GM19025 (cell line): ENCODE data around the gene PDK1.
"Not testable (repeated sequence)": the region's sequence is repeated elsewhere in the genome, so short reads cannot be mapped to it uniquely, and the experiment has no call there.

ENCODE experiments used
- ATAC-seq: cut with Tn5 transposase; IDR thresholded peaks from one replicate; pipeline ENCODE4 v1.9.1; 2021; ENCODE audit warnings: mild to moderate bottlenecking, low read depth, moderate library complexity; ENCODE audit not compliant: unreplicated experiment

Gene PDK1

DNA sequence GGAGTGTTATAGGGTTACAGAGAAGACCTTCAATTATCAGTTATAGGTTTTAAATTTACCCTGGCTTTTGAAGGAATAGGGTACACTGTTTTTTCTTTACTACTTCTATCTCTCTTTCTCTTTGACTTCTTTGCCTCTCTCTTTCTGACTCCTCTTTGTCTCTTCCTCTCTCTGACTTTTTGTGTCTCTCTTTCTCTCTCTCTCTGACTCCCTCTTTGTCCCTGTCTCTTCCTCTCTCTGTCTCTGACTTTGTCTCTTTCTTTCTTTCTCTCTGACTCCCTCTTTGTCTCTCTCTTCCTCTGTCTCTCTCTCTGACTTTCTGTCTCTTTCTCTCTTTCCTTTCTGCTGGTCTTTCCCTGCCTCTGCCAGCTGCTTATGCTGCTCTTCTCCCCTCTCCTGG is 36.3 kb downstream of the PDK1 start:
- not testable (repeated sequence) for ATAC-seq

DNA sequence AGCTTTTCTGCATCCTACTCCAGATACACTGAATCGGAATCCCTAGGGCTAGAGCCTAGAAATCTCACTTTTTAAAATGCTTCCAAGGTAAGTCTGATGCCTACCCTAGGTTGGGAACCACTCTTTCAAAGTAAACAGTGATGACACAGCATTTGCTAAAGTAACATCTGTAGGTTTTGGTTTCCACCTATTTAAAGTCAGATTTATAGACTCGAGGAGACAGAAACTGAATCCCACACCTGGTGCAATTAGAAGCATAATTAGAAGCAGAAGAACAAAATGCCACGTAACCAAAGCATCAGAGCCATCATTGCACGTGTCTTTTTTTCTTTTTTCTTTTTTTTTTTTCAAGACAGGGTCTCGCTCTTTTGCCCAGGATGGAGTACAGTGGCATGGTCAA is 40.9 kb downstream of the PDK1 start:
- no peak for ATAC-seq

DNA sequence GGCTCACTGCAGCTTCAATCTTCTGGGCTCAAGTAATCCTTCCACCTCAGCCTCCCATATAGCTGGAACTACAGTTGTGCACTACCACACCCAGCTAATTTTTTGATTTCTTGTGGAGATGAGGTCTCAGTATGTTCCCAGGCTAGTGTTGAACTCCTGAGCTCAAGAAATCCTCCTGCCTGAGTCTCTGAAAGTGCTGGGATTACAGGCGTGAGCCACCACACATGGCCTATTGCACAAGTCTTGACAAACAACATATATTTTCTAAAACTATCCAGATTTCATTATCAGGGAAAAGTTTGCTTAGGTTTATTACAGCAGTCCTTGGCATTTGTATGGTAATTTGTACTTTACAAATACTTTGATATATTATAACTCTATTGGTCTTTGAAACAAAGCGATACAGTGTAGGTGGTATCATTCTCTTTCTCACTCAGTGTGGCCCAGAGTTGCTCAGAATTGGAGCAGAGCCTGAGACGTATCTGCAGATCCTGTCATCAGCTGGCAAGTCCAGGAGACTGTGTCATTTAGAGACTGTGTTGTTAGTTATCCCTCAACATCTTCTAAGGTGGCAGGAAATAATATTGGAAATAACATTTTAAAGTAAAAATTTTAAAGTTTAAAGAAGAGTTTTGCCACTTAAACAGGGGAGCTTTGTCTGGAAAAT is 41.4 kb downstream of the PDK1 start:
- no peak for ATAC-seq

DNA sequence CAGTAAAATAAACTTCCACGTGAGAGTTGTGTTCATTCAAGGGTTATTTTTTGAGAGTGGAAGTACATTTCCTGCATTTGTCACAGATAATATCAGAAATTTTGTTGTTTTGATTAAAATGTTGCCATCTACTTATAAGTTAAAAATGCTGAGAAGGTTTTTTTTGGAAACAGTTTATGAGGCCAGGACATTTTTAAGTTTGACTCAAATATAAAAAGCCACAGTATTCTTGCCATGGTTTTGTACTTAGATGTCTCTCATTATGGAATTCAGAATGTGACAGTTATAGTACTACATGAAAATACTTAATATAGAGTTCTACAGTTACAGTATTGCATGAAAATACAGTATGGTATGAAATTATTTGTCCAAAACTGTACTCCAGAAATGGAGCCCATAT is 44.1 kb downstream of the PDK1 start:
- no peak for ATAC-seq

DNA sequence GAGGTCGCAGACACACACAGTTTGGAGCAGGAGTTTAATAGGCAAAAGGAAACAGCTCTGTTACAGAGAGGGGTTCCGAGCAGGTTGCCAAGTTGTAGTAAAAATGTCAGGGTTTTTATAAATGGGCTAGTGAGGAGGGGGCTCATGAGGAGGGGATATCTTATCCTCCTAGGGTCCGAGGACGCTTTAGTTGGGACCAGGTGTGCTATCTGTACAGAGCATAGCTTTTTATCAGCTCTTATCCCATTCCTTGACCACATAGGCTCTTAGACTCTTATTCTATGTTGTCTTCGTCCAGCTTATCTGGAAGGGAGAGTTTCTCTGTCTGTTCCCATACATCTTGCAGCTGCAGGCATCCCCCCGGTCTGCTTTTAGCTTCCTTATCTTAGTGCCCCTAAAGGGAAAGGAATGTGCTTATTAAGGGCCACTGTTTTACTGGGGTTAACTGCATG is 44.7 kb downstream of the PDK1 start:
- ATAC-seq, result no peak

DNA sequence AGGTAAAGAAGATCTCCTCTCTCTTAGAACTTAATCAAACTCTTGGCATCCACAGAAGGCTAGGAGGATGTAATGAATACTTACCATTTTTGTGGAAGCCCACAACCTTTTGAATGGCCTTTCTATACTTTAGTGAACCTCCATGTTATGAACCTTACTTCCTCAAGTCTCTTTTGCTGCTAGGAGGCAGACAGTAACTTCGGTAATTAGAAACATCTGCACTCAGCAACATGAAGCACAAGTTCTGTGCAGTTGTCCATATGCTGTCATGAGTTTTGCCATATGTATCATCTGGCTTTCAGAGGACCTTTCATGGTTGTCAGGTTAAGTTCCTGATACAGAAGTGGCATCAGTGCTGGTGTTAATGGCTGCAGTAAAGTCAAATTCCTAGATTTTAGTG is 50.4 kb downstream of the PDK1 start:
- ATAC-seq, result no peak

DNA sequence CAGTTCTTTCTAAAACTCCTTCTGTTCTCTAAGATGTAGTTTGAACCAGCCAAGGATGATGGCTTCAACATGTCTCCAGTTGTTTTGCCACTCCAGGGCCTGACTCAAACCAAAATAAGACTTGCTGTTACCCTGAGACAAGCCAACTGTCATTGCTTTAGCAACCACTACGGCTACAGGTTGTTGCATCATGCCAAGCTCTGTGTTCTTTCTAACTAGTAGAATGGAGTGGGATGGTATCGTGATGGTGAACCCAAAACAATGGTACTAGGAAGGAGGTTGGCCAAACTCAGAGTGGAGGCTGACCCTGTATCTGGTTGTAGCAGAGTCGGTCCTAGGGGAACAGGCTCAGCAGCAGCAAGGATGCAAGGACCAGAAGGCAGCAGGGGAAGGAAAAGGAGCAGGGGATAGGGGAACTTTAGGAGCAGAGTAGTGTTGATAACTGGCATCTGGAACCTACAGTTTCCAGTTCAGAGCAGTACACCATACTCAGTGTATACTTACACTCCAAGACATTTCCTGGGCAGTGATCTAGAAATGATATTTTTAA is 51.6 kb downstream of the PDK1 start:
- ATAC-seq, result no peak

DNA sequence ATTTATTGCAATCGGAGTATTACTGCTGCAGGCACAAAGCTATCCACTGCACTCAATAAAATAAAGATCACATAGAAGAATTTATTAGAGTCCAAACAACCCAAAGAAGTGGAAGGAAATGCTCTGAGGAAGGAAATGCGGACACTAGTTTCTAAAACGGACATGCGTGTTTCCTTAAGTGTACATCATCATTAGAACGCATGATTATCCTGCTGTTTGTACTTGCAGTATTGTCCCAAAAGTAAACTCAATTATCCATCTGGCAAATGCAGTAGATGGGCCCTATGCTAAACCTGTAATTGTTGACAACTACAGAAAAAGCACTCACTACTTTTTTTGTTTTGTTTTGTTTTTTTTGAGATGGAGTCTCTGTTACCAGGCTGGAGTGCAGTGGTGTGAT is 53.6 kb downstream of the PDK1 start:
- ATAC-seq, result no peak

DNA sequence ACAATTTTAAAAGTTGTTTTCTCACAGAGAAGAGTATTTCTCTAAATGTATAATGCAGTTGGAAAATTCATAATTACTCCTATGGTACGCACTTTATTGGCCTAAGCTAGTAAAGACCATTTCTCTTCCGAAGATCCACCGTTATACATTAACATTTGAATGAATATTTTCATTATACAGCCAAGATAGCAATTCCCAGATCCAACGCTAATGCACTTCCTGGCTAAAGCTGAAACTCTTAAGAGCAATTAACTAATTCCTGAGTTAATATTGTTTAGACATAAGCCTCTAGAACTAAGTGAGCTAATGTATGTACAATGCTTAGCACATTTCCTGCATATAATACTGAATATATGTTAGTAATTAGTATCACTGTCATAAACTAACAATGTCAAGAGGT is 56.2 kb downstream of the PDK1 start:
- no peak for ATAC-seq

DNA sequence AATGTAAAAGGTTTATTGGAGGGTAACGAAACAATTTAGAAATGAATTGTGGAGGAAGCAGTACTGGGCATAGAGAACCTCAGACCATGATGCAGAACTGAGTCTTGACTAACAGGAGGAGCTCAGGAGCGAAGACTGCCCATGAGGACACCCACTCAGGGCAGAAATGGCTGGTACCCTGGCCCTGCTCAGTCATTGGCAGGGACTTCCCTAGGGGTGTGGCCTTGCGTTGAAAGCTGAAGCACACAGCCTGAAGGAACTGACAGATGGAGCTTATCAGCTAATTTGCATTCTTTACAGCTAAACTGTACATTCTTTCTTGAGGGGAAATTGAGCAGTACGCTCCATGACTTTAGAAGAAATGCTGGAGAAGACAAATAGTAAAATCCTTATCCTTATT is 57.1 kb downstream of the PDK1 start:
- ATAC-seq, result no peak

DNA sequence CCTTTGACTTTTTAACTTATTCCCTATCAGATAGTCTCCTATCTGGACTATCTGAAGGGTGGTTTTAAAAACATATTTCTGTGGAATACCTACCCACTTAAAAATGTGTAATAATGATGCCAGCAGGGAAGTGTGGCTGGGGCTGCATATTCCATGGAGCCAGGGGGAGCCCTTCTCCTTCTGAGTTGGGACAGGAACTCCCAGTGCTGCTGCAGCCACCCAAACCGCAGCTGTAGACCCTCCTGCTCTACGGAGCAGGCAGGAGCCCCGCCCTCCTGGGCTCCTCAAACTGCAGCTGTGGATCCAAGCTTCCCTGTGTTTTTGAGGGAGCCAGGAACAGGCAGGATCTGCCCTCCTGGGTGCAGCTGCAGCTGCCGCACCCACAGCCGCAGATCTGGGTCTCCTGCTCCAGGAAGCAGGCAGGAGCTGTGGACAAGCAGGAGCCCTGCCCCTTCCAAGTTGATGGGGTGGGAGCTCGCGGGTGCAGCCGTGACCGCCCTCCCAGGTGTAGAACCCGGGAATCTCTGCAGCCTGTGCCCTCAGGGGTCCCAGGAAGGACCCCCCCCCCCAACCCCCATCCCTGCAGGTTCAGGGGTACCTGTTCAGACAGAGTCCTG is 57.8 kb downstream of the PDK1 start:
- no peak for ATAC-seq

DNA sequence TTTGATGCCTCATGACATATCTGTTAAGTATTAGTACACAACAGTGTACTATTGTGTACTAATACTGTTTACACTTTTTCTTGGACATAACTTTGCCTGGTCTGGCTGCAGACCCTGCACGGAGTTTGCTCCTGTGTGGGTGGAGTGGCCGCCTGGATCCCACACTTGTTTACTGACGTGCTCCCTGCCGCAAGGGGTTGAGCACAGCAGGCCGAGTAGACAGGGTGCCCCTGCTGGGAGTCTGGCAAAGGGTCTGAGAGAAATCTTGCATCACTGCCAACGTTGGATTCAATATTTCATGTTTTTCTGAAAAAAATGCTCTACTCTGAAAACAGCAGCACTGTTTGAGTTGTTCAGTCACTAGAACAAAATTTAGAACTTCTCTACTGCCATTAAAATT is 59.0 kb downstream of the PDK1 start:
- no peak for ATAC-seq

DNA sequence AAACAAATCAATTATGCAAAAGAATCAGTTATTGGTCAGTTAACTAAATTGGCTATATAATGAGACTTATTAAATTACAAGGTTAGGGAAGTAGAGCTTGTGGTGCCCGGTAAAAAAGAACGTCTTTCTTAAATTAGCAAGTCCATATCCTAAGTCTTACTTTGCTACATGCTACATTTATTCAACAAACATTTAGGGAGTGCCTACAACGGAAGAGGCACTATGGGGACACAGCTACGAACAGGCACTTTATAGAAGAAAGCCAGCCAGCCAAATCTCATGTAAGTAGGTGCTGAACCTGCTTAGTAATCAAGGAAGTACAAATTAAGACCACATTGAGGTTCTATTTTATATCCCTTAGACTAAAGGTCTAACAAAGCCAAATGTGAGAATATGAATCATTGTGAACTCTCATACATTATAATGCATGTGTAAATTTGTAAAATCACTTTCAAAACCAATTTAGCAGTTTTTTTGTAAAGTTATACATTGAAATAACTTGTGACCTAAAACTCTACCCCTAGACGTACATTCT is 59.9 kb downstream of the PDK1 start:
- ATAC-seq, result no peak

DNA sequence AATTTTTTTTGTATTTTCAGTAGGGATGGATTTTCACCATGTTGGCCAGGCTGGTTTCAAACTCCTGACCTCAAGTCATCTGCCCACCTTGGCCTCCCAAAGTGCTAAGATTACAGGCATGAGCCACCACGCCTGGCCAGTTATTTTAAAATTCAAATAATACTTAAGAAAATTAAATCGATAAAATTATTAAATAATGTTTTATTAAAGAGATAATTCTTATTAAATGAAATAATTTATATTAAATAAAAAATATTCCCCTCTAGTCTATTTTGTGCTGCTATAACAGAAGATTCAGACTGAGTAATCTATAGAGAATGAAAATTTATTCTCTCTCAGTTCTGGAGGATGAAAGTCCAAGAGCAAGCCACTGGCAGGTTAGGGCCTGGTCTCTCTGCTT is 61.2 kb downstream of the PDK1 start:
- no peak for ATAC-seq

DNA sequence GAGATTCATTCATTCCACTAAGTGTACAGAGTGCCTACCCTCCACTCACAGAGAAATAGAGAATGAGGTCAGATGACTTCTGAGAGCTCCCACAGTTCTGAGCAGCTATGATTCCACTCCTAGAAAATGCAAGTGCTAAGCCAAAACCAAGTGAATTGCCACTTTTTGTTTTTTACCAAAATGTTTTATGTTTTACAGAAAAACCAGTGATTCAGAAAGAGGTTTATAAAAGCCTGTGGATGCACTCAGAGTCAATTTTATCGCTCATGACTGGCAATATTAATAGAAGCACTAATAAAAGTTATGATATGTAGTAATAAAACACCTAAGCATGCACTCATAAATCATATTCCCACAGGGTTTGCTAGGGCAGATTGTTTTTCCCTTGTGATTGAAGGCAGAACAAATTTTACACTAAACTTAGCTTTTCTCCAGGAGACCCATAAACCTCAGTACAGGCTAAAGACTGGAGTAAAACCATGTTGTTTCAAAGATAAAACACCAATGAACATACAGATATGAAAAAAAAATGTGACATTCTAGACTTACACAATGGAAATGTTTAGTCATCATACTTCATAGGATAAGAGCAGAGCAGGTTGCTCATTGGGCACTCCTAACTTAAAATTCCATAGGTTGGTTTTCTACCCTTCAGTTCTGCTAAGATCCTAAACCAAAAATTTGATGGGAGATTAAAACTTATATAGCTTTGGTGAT is 67.5 kb downstream of the PDK1 start:
- no peak for ATAC-seq

DNA sequence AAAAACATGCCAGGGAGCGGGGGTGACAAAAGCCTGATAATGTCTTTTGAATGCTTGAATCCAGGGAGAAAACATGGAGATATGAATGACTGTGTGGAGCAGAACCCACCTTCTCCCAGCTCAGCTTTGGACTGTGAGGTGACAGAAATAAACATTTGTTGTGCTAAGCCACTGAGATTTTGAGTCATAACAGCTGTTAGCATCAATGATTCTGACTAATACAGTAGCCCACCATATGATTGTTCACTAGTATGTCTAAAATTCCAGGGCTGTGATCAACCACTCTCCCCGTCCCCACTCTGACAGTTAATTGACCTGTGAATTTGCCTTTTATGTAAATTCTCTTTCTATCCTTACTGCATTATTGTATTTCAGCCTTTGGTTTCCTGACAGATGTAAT is 69.1 kb downstream of the PDK1 start:
- no peak for ATAC-seq

DNA sequence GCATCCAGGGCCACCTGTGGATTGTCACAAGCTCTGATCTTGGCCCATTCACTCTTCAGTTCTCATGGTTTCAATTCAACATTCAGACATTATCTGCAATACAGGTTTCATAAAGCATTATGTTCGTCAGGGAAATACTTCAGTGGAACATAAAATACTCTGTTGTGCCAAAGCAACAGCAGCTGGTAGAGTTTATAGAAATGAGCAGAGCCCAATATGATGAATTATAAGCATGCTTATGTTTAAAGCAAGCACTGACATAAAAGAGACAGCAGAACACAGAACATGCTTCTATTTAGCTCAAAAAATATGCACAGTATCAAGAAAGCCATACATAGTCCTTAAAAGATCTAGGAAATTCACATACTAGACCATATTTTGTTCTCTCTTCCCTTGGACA is 71.3 kb downstream of the PDK1 start:
- no peak for ATAC-seq

DNA sequence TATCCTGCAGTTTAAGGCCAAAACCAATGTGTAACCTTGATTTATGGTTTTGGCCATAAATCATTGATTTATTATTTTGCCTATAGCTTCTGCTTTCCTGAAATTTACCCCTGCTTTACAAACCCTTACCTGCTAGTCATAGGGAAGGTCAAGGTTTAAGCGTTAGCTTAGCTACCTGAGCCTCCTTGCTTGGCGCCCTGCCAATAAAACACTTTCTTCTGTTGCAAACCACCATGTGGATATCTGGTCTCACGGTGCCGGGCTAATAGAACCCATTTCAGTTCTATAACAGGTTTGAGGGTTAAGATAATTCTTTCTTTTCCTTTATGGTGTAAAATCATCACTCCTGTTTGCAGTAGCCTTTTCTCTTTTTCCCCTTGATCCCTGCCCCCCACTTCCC is 72.2 kb downstream of the PDK1 start:
- ATAC-seq, result no peak

DNA sequence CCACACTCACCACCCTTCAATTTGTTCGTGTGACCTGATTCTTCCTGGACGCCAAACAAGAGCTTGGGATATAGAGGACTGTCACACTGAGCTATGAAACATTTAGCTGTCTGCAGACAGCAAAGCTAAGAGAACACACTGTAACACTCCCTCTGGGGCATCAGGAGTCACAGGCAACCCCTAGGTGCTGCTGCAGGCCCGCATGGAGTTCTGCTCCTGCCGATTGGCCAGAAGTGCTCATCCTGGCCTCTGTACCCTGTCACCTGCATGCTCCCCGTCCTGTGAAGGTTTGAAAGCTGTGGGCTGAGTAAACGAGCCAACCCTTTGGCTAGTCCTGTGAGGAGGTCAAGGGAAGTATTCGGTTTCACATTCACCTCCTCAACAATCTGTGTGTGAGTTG is 73.7 kb downstream of the PDK1 start:
- no peak for ATAC-seq

DNA sequence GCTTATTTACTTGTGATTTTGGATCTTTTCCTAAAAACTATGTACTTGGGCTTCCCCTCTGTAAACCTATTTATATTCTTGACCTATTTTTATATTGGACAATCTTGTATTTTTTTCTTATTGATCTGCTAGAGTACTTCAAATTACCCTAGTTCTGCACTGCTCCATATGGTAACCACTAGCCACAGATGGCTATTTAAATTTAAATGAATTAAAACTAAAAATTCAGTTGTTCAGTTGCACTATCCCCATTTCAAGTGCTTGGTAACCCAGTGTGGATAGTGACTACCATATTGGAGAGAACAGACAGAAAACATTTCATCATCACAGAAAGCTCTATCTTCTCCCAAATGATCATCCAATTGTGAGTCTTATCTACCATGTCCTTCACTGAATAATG is 74.3 kb downstream of the PDK1 start:
- no peak for ATAC-seq

DNA sequence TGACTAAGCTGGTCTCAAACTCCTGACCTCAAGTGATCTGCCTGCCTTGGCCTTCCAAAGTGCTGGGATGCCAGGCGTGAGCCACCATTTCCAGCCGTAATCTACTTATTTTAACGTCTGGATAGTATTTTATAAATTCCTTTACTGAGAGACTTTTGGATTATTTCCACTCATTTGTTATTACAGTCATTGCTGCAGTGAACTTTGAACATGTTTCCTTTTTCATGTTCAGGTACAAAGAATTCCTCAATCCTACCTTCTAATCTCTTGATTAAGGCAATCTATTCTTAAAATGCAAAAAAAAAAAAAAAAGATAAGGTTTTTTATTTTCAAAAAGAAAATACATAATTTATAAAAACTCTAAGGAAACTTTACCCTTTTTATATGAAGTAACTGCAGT is 78.6 kb downstream of the PDK1 start:
- no peak for ATAC-seq
